ENCODE measurements around the gene RBP3.

DNA sequence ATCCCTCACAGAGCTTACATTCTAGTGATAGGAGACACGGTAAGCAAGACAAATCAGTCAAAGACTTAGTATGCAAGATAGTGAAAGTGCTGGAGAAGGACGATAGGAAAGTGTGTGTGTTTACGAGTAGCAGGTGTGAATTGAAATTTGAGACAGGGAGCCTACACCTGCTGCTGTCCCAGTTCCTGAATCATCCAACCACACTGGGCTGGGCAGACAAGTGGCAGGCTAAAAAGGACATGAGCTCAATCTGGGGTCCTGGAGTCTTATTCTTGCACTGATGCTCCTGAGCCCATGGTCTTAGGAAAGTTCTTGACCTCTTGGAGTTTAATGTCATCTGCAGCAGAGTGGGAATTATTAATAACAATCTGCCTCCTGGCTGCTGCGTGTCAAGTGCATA is 16.2 kb downstream of the RBP3 start:
- TF ChIP-seq CTCF (IDR thresholded peaks at IDR 0.05): no peak
- TF ChIP-seq POLR2A (IDR thresholded peaks at IDR 0.05): no peak
- no peak for TF ChIP-seq EP300 (IDR thresholded peaks at IDR 0.05)

Measured in stomach (tissue), 4 donors.